PC-9 (cell line): ENCODE data around the gene MEFV.

ENCODE experiments used
- CTCF ChIP-seq: fragments of 200-600 bp; sonication (generic); conservative IDR thresholded peaks from 2 replicates; pipeline ENCODE4 v1.6.1; 2017; ENCODE audit warnings: mixed run types, antibody characterized with exemption, mild to moderate bottlenecking, moderate library complexity
- EZH2 ChIP-seq: fragments of 200-600 bp; sonication (generic); IDR thresholded peaks from 2 replicates; pipeline ENCODE4 v1.8.0; 2017; ENCODE audit warnings: antibody characterized with exemption, low read depth

- TF ChIP-seq CTCF: no peak
- no peak for TF ChIP-seq EZH2
Measured at GRCh38 chr16:3256866-3257465, 533 bp upstream of the MEFV start.
